ENCODE measurements around the gene ARNT2. TPM values are rescaled to one million over a fixed set of nuclear protein-coding genes. Genes with fewer than 3 reads are reported as not detected.

Gene ARNT2
- total and polyA plus RNA-seq, 2 donors (not counting 1 experiment from before 2014, with no cell fraction given) = 15.5 to 61.2 TPM

DNA sequence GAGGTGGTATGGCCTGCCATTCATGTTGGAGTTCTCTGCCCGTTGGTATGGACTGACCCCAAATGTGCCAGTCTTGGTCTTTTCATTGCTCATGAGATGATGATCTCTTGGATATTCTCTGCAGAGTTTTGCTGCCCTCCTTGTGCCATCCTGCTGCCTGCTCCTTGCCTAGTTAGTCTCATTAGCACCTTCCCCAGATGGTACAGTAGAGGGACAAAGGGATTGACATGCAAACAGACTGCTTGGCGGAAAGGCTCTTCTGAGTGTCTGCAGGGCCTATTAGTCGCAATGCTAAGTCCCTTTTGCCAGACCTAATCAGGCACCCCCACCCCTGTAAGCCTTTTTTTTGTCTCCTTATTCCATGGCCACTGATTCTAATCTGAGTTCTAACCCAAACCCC, 90.6 kb downstream of the ARNT2 start:
- Histone ChIP-seq H3K4me3 (replicated peaks in 1 of 4; ENCODE audit: control extremely low read depth in 1 of 4, insufficient read depth in 1 of 4, low read depth in 3 of 4, low read length in 4 of 4) (no peak overlapping the region), H3K4me2 (ENCODE audit: extremely low read depth, insufficient read depth, low read length) (no peak overlapping the region), H4K20me1 (ENCODE audit: control insufficient read depth, extremely low read depth, insufficient read depth, low read length) (no peaks in the 10 kb centered on the region), H3K4me1 (ENCODE audit: control insufficient read depth, extremely low read depth, insufficient read depth, low read length) (peaks cover 24% of the 10 kb centered on the region), H3K9ac (ENCODE audit: insufficient read depth, low read length) (peak overlapping the region; percentile 34), H3K36me3 (ENCODE audit: control insufficient read depth, insufficient read depth, low read length) (no peaks in the 10 kb centered on the region), H3K27ac (ENCODE audit: insufficient read depth, low read length) (peak overlapping the region; percentile 88), H2AFZ (ENCODE audit: low read length) (no peak overlapping the region), H3K9me3 (ENCODE audit: control insufficient read depth, insufficient read depth, low read depth, low read length) (no peaks in the 10 kb centered on the region), H3K27me3 (ENCODE audit: control insufficient read depth, insufficient read depth, low read length) (no peaks in the 10 kb centered on the region), H3K79me2 (ENCODE audit: control insufficient read depth, insufficient read depth, low read length) (no peaks in the 10 kb centered on the region)
- TF ChIP-seq EZH2 (IDR thresholded peaks at IDR 0.05; ENCODE audit: low read length, missing control alignments) = no peak
- no peak for TF ChIP-seq CTCF (conservative IDR thresholded peaks at IDR 0.05 in 1 of 2, IDR thresholded peaks at IDR 0.05 in 1 of 2; ENCODE audit: low read depth in 1 of 2, low read length in 2 of 2)
- no peak for DNase-seq (ENCODE audit: low read depth in 2 of 2)

DNA sequence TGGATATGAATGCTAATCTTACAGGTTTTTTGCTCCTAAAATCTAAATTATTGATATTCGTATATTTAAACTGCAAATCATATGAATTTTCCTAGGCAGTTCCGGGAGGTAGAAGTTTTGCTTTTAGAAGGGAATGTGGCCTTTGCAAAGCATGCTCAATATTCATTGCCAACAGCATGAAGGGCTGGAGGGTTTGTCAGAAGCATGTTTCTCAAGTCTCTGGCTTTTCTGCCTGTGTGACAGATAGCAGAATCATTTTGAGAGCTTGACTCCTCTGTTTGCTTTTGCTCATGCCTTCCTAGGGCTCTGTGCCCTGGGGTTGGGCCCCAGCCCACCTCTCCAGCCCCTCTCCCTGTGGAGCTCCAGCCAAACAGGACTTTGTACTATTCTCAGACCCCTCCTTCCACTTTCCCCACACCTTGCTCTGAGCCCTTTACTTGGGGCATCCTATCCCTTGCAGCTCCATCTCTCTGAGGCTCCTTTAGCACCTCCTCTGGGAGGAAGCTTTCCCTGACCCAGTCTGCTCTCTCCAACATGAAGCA, 91.3 kb downstream of the ARNT2 start:
- Histone ChIP-seq H3K4me1 (ENCODE audit: control insufficient read depth, extremely low read depth, insufficient read depth, low read length) (peaks cover 17% of the 10 kb centered on the region), H4K20me1 (ENCODE audit: control insufficient read depth, extremely low read depth, insufficient read depth, low read length) (no peaks in the 10 kb centered on the region)
- TF ChIP-seq EZH2 (IDR thresholded peaks at IDR 0.05; ENCODE audit: low read length, missing control alignments) = no peak
- TF ChIP-seq CTCF (conservative IDR thresholded peaks at IDR 0.05 in 1 of 2, IDR thresholded peaks at IDR 0.05 in 1 of 2; ENCODE audit: low read depth in 1 of 2, low read length in 2 of 2) = no peak

DNA sequence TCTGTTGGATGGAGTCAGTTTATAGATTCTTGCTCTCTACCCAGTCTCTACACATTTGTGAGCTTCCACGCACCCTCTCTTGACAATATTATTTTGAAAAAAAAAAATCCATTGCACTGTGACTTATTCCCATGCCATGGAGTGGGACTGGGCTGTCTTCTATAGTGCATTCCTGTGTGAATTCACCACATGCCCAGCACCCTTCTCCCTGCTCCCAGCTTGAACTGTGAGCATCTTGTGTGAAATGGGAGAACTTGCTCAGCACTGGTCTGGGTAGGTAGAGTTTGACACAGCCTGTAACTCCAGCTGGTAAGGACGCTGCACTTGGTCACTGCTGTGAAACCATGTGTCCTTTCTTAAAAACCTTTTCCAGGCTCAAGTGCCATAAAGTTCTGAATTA, 91.9 kb downstream of the ARNT2 start:
- no peak overlapping the region for H3K4me2 ChIP-seq (ENCODE audit: extremely low read depth, insufficient read depth, low read length)
- TF ChIP-seq CTCF (conservative IDR thresholded peaks at IDR 0.05 in 1 of 2, IDR thresholded peaks at IDR 0.05 in 1 of 2; ENCODE audit: low read depth in 1 of 2, low read length in 2 of 2) (no peak), EZH2 (IDR thresholded peaks at IDR 0.05; ENCODE audit: low read length, missing control alignments) (no peak)
- no peak overlapping the region for H3K9ac ChIP-seq (ENCODE audit: insufficient read depth, low read length)
- H3K4me1 ChIP-seq (ENCODE audit: control insufficient read depth, extremely low read depth, insufficient read depth, low read length) = peaks cover 16% of the 10 kb centered on the region
- no peak for DNase-seq (ENCODE audit: low read depth in 2 of 2)
- H3K9me3 ChIP-seq (ENCODE audit: control insufficient read depth, insufficient read depth, low read depth, low read length) = no peaks in the 10 kb centered on the region
- no peaks in the 10 kb centered on the region for H3K36me3 ChIP-seq (ENCODE audit: control insufficient read depth, insufficient read depth, low read length)
- no peaks in the 10 kb centered on the region for H3K27me3 ChIP-seq (ENCODE audit: control insufficient read depth, insufficient read depth, low read length)
- H3K79me2 ChIP-seq (ENCODE audit: control insufficient read depth, insufficient read depth, low read length) = no peaks in the 10 kb centered on the region
- no peak overlapping the region for H3K4me3 ChIP-seq (replicated peaks in 1 of 4; ENCODE audit: control extremely low read depth in 1 of 4, insufficient read depth in 1 of 4, low read depth in 3 of 4, low read length in 4 of 4)
- H3K27ac ChIP-seq (ENCODE audit: insufficient read depth, low read length) = peak overlapping the region; percentile 88
- no peak overlapping the region for H2AFZ ChIP-seq (ENCODE audit: low read length)
- no peaks in the 10 kb centered on the region for H4K20me1 ChIP-seq (ENCODE audit: control insufficient read depth, extremely low read depth, insufficient read depth, low read length)

More for the DNA sequence above, 91.3 kb downstream of the ARNT2 start:
- peak overlapping the region; percentile 88 for H3K27ac ChIP-seq (ENCODE audit: insufficient read depth, low read length)
- H2AFZ ChIP-seq (ENCODE audit: low read length) = no peak overlapping the region
- no peaks in the 10 kb centered on the region for H3K27me3 ChIP-seq (ENCODE audit: control insufficient read depth, insufficient read depth, low read length)
- no peak overlapping the region for H3K4me2 ChIP-seq (ENCODE audit: extremely low read depth, insufficient read depth, low read length)
- no peak for DNase-seq (ENCODE audit: low read depth in 2 of 2)
- no peaks in the 10 kb centered on the region for H3K36me3 ChIP-seq (ENCODE audit: control insufficient read depth, insufficient read depth, low read length)
- H3K9me3 ChIP-seq (ENCODE audit: control insufficient read depth, insufficient read depth, low read depth, low read length) = no peaks in the 10 kb centered on the region
- H3K9ac ChIP-seq (ENCODE audit: insufficient read depth, low read length) = no peak overlapping the region
- H3K79me2 ChIP-seq (ENCODE audit: control insufficient read depth, insufficient read depth, low read length) = no peaks in the 10 kb centered on the region
- H3K4me3 ChIP-seq (replicated peaks in 1 of 4; ENCODE audit: control extremely low read depth in 1 of 4, insufficient read depth in 1 of 4, low read depth in 3 of 4, low read length in 4 of 4) = no peak overlapping the region
